Gastrocnemius medialis (tissue), 4 donors: ENCODE measurements around the gene C4orf50. TPM values are rescaled to one million over a fixed set of nuclear protein-coding genes. Genes with fewer than 3 reads are reported as not detected.

ENCODE experiments used
- ATAC-seq, 2 donors: fragments of 150-250 bp; one replicate each; pipeline ENCODE4 v1.9.1; 2016
- DNase-seq, 2 donors: peaks; one replicate each; pipeline ENCODE4 v3.0.0-alpha.2; 2019
- H3K27ac ChIP-seq, 4 donors: fragments of 200-600 bp; sonication (generic); 1 replicate in 1 of 4; 2 replicates in 3 of 4; pipeline ENCODE4 v1.5.1; 2016 to 2018; ENCODE audit warnings: mild to moderate bottlenecking in 2 of 4, moderate library complexity in 1 of 4
- H3K27me3 ChIP-seq, 3 donors: fragments of 200-600 bp; sonication (generic) in 2 of 3; 1 replicate in 1 of 3; 2 replicates in 2 of 3; pipeline versions ENCODE4 v1.5.1 to v1.6.0; 2016 to 2019; ENCODE audit warnings: mild to moderate bottlenecking in 1 of 3, moderate library complexity in 1 of 3
- H3K36me3 ChIP-seq, 2 donors: fragments of 200-600 bp; sonication (generic) in 1 of 2; one replicate each; pipeline ENCODE4 v1.5.1; 2017 to 2018
- H3K4me1 ChIP-seq, 2 donors: fragments of 200-600 bp; sonication (generic) in 1 of 2; one replicate each; pipeline ENCODE4 v1.5.1; 2016 to 2017; ENCODE audit warnings: mild to moderate bottlenecking in 2 of 2
- H3K4me3 ChIP-seq, 4 donors: fragments of 200-600 bp; sonication (generic) in 3 of 4; 1 replicate in 1 of 4; 2 replicates in 3 of 4; pipeline ENCODE4 v1.5.1; 2016 to 2019; ENCODE audit warnings: mild to moderate bottlenecking in 2 of 4
- H3K9me3 ChIP-seq, 3 donors: fragments of 200-600 bp; sonication (generic) in 2 of 3; 1 replicate in 1 of 3; 2 replicates in 2 of 3; pipeline ENCODE4 v1.5.1; 2016 to 2019
- CTCF ChIP-seq, 5 experiments: fragments of 450-650 bp in 3 of 5; fragments of 200-600 bp in 2 of 5; sonication (generic) in 2 of 5; IDR thresholded peaks in 4 of 5; conservative IDR thresholded peaks in 1 of 5; 1 replicate in 4 of 5; 2 replicates in 1 of 5; pipeline ENCODE4 v1.5.1; 2016 to 2019; ENCODE audit warnings: antibody characterized with exemption in 5 of 5, mild to moderate bottlenecking in 3 of 5, moderate library complexity in 3 of 5
- POLR2A ChIP-seq, 2 donors: fragments of 450-650 bp; IDR thresholded peaks; one replicate each; pipeline ENCODE4 v1.6.1; 2017; ENCODE audit warnings: antibody characterized with exemption in 2 of 2, mild to moderate bottlenecking in 2 of 2, moderate library complexity in 2 of 2
- in situ Hi-C, 4 donors: fragments of 200-750 bp; cut with MboI; loops; one replicate each; pipeline versions ENCODE4 v1.15.0 to v1.8.0; 2017; ENCODE audit warnings: low sequenced_read_pairs in 4 of 4
- intact Hi-C: fragments of 100-400 bp; cut with DNase I; formaldehyde crosslinking; loops from one replicate; pipeline ENCODE4 v1.15.1; 2023; ENCODE audit warnings: low total_unique reads
- total RNA-seq, 4 donors: library from RNA; depleted of rRNA; stranded (reverse); fragments of >200 nt; gene quantifications; one replicate each; pipeline versions ENCODE4 v1.1.0 to v1.2.3, GENCODE V29; 2016

Gene C4orf50
- total RNA-seq, 4 donors from 2014 or later: 0.03 TPM; not detected in 3

GRCh38 chr4:6047130-6047673 is 29.0 kb upstream of the C4orf50 start:
- Histone ChIP-seq H3K9me3 (no peaks in the 10 kb centered on the region), H3K4me3 (no peak overlapping the region), H3K4me1 (no peaks in the 10 kb centered on the region), H3K27ac (no peak overlapping the region), H3K36me3 (no peaks in the 10 kb centered on the region), H3K27me3 (peaks cover 0 to 19% (median 0%) of the 10 kb centered on the region in 3 donors)
- TF ChIP-seq POLR2A (IDR thresholded peaks at IDR 0.05) (no peak), CTCF (IDR thresholded peaks at IDR 0.05 in 4 of 5, conservative IDR thresholded peaks at IDR 0.05 in 1 of 5) (no peak)
- intact Hi-C loops (no loop called here), in situ Hi-C loops (no loop called here)
- ATAC-seq (no peak), DNase-seq (no peak)

GRCh38 chr4:6046526-6047129 is 28.4 kb upstream of the C4orf50 start:
- TF ChIP-seq CTCF (IDR thresholded peaks at IDR 0.05 in 4 of 5, conservative IDR thresholded peaks at IDR 0.05 in 1 of 5) (no peak), POLR2A (IDR thresholded peaks at IDR 0.05) (no peak)
- DNase-seq (no peak), ATAC-seq (no peak)
- intact Hi-C loops: no loop called here
- H3K4me1 ChIP-seq: no peaks in the 10 kb centered on the region
- H3K27me3 ChIP-seq: peaks cover 0 to 19% (median 0%) of the 10 kb centered on the region in 3 donors
- H3K9me3 ChIP-seq: no peaks in the 10 kb centered on the region
- in situ Hi-C loops: no loop called here
- no peak overlapping the region for H3K27ac ChIP-seq
- H3K4me3 ChIP-seq: no peak overlapping the region
- no peaks in the 10 kb centered on the region for H3K36me3 ChIP-seq

GRCh38 chr4:6044805-6045204 is 26.6 kb upstream of the C4orf50 start:
- no peak overlapping the region for H3K4me3 ChIP-seq
- no peaks in the 10 kb centered on the region for H3K36me3 ChIP-seq
- in situ Hi-C loops (no loop called here), intact Hi-C loops (no loop called here)
- no peak for DNase-seq
- H3K27me3 ChIP-seq: peaks cover 0 to 5% (median 0%) of the 10 kb centered on the region in 3 donors
- TF ChIP-seq POLR2A (IDR thresholded peaks at IDR 0.05): no peak
- TF ChIP-seq CTCF (IDR thresholded peaks at IDR 0.05 in 4 of 5, conservative IDR thresholded peaks at IDR 0.05 in 1 of 5): no peak
- H3K4me1 ChIP-seq: no peaks in the 10 kb centered on the region
- H3K9me3 ChIP-seq: no peaks in the 10 kb centered on the region
- ATAC-seq: no peak
- no peak overlapping the region for H3K27ac ChIP-seq

GRCh38 chr4:6044276-6044675 is 26.0 kb upstream of the C4orf50 start:
- Histone ChIP-seq H3K36me3 (no peaks in the 10 kb centered on the region), H3K4me3 (no peak overlapping the region), H3K27me3 (peaks cover 0 to 5% (median 0%) of the 10 kb centered on the region in 3 donors), H3K27ac (no peak overlapping the region), H3K4me1 (no peaks in the 10 kb centered on the region), H3K9me3 (no peaks in the 10 kb centered on the region)
- DNase-seq: no peak
- in situ Hi-C loops: no loop called here
- TF ChIP-seq POLR2A (IDR thresholded peaks at IDR 0.05) (no peak), CTCF (IDR thresholded peaks at IDR 0.05 in 4 of 5, conservative IDR thresholded peaks at IDR 0.05 in 1 of 5) (no peak)
- intact Hi-C loops: no loop called here
- no peak for ATAC-seq
